Upper lobe of left lung (tissue), 4 donors: ENCODE measurements around the gene KRT71.

Source experiments
- CTCF ChIP-seq, 6 experiments: fragments of 450-650 bp in 4 of 6; fragments of 200-600 bp in 2 of 6; sonication (generic) in 2 of 6; IDR thresholded peaks; one replicate each; pipeline ENCODE4 v1.5.1; 2016 to 2019; ENCODE audit warnings: antibody characterized with exemption in 6 of 6
- EP300 ChIP-seq, 4 donors: sonication (generic); formaldehyde crosslinking; IDR thresholded peaks; one replicate each; pipeline ENCODE4 v1.5.1; 2017; ENCODE audit warnings: antibody characterized with exemption in 4 of 4, control low read depth in 2 of 4
- POLR2A ChIP-seq, 4 donors: fragments of 450-650 bp; IDR thresholded peaks; one replicate each; pipeline ENCODE4 v1.5.1; 2016 to 2017; ENCODE audit warnings: antibody characterized with exemption in 4 of 4, mild to moderate bottlenecking in 2 of 4
- POLR2AphosphoS5 ChIP-seq, 2 donors: sonication (generic); formaldehyde crosslinking; IDR thresholded peaks; one replicate each; pipeline ENCODE4 v1.5.1; 2017; ENCODE audit warnings: antibody characterized with exemption in 2 of 2

DNA sequence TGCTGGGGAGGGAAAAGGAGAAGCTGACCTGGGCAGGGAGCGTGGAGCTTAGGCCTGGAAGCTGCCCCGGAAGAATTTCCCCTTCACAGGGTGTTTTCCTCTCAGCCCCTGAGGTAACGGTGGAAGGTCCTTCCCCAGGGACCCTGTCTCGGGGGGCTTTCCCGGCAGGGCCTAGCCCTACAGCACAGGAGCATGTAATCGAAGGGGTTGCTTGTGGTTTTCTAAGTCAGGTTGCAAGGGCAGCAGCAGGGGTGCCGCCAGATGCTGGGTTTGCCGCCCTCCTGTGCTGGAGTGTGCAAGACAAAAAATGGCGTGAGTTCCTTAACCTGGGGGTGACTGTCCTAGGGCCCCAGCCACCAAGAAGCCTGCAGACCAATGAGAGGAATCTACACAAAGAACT lies 22.3 kb upstream of the KRT71 start:
- no peak for TF ChIP-seq POLR2AphosphoS5 (IDR thresholded peaks at IDR 0.05)
- TF ChIP-seq CTCF (IDR thresholded peaks at IDR 0.05): no peak
- TF ChIP-seq POLR2A (IDR thresholded peaks at IDR 0.05): no peak
- no peak for TF ChIP-seq EP300 (IDR thresholded peaks at IDR 0.05)
